B cell (primary cell): ENCODE data around the gene SLU7. TPM values are rescaled to one million over a fixed set of nuclear protein-coding genes. Genes with fewer than 3 reads are reported as not detected.

Experiments used
- ATAC-seq: fragments of 200-7000 bp; cut with Tn5 transposase; one replicate; pipeline ENCODE4 v1.10.0; 2021; ENCODE audit warnings: low read depth, mild to moderate bottlenecking, moderate number of reproducible peaks, moderate library complexity
- CTCF ChIA-PET: fragments of 350-600 bp; sonication (Branson Sonifier 250); formaldehyde crosslinking; loops from one replicate; lab custom pipeline; 2021; ENCODE audit warnings: antibody characterized with exemption, inconsistent platforms; lab: Charles Lee
- POLR2A ChIA-PET: fragments of 350-600 bp; sonication (Branson Sonifier 250); formaldehyde crosslinking; loops from one replicate; lab custom pipeline; 2021; ENCODE audit warnings: antibody characterized with exemption; lab: Charles Lee
- DNase-seq: peaks from one replicate; pipeline ENCODE4 v3.0.0; 2013
- H2AFZ ChIP-seq: 2 replicates; pipeline ENCODE4 v1.6.1; 2012; ENCODE audit warnings: mild to moderate bottlenecking, low read depth, low read length; ENCODE audit not compliant: insufficient read depth, poor library complexity, severe bottlenecking
- H3K27ac ChIP-seq, 2 donors: 1 replicate in 1 of 2; 2 replicates in 1 of 2; pipeline ENCODE4 v1.5.1; 2012 to 2013; ENCODE audit warnings: low read length in 2 of 2, mild to moderate bottlenecking in 2 of 2, moderate library complexity in 1 of 2
- H3K27me3 ChIP-seq, 4 experiments: fragments of 200-600 bp in 1 of 4; sonication (generic) in 1 of 4; replicated peaks in 1 of 4; 1 replicate in 2 of 4; 2 replicates in 2 of 4; pipeline versions ENCODE4 v1.6.1 to v1.7.0; 2013 to 2016; ENCODE audit warnings: low read length in 3 of 4, mild to moderate bottlenecking in 2 of 4, mixed read lengths in 1 of 4, moderate library complexity in 1 of 4; ENCODE audit not compliant: insufficient read depth in 4 of 4, control insufficient read depth in 3 of 4; ENCODE audit errors: control extremely low read depth in 1 of 4
- H3K36me3 ChIP-seq, 2 experiments: replicated peaks in 1 of 2; 1 replicate in 1 of 2; 2 replicates in 1 of 2; pipeline versions ENCODE4 v1.6.1 to v1.7.1; 2013; ENCODE audit warnings: low read length in 1 of 2; ENCODE audit not compliant: insufficient read depth in 2 of 2, control insufficient read depth in 1 of 2; ENCODE audit errors: control extremely low read depth in 1 of 2, extremely low read depth in 1 of 2
- H3K4me1 ChIP-seq, 2 donors: fragments of 200-600 bp in 1 of 2; sonication (generic) in 1 of 2; 1 replicate in 1 of 2; 2 replicates in 1 of 2; pipeline versions ENCODE4 v1.5.1 to v1.6.1; 2013 to 2017; ENCODE audit warnings: low read length in 2 of 2; ENCODE audit not compliant: control insufficient read depth in 2 of 2, insufficient read depth in 2 of 2
- H3K4me2 ChIP-seq: replicated peaks from 2 replicates; pipeline ENCODE3; 2012; ENCODE audit warnings: mild to moderate bottlenecking, low read depth, low read length; ENCODE audit not compliant: poor library complexity, severe bottlenecking
- H3K4me3 ChIP-seq, 5 experiments: fragments of 200-600 bp in 1 of 5; sonication (generic) in 1 of 5; 1 replicate in 3 of 5; 2 replicates in 2 of 5; pipeline versions ENCODE4 v1.5.1 to v1.7.0; 2011 to 2016; ENCODE audit warnings: low read length in 4 of 5, mild to moderate bottlenecking in 4 of 5, low read depth in 2 of 5, control low read depth in 1 of 5, moderate library complexity in 1 of 5; ENCODE audit not compliant: insufficient read depth in 1 of 5; ENCODE audit errors: control extremely low read depth in 1 of 5, extremely low read depth in 1 of 5
- H3K79me2 ChIP-seq: fragments of 200-600 bp; sonication (generic); one replicate; pipeline ENCODE4 v1.6.0; 2016; ENCODE audit warnings: low read length; ENCODE audit not compliant: control insufficient read depth, insufficient read depth
- H3K9ac ChIP-seq: fragments of 200-600 bp; sonication (generic); 2 replicates; pipeline ENCODE4 v1.6.1; 2017; ENCODE audit warnings: mild to moderate bottlenecking, low read length, moderate library complexity
- H3K9me3 ChIP-seq, 3 donors: one replicate each; pipeline versions ENCODE4 v1.6.1 to v1.7.1; 2013; ENCODE audit warnings: low read length in 2 of 3; ENCODE audit not compliant: control insufficient read depth in 2 of 3, insufficient read depth in 1 of 3; ENCODE audit errors: control extremely low read depth in 1 of 3
- H4K20me1 ChIP-seq: 2 replicates; pipeline ENCODE4 v1.6.0; 2012; ENCODE audit warnings: mild to moderate bottlenecking, low read length; ENCODE audit not compliant: insufficient read depth, control insufficient read depth, poor library complexity, severe bottlenecking
- H3K27ac Mint-ChIP-seq: one replicate; pipeline ENCODE4 v1.8.0; 2021; ENCODE audit warnings: mixed read lengths
- H3K27me3 Mint-ChIP-seq: one replicate; pipeline ENCODE4 v1.8.0; 2021; ENCODE audit warnings: mixed read lengths
- H3K4me1 Mint-ChIP-seq: one replicate; pipeline ENCODE4 v1.8.0; 2021; ENCODE audit warnings: mixed read lengths
- H3K4me3 Mint-ChIP-seq: one replicate; pipeline ENCODE4 v1.8.0; 2021; ENCODE audit warnings: mixed read lengths
- H3K9me3 Mint-ChIP-seq: one replicate; pipeline ENCODE4 v1.8.0; 2022; ENCODE audit warnings: mixed read lengths; ENCODE audit not compliant: insufficient read depth
- EZH2 ChIP-seq: IDR thresholded peaks from 2 replicates; pipeline ENCODE4 v1.6.1; 2012; ENCODE audit warnings: borderline replicate concordance, low read depth, mild to moderate bottlenecking, moderate library complexity, low read length; ENCODE audit not compliant: insufficient read depth, poor library complexity, severe bottlenecking
- WGBS: methylation state at CpG from one replicate; pipeline ENCODE4 v1.1.5; 2013; ENCODE audit warnings: missing lambda C conversion rate; ENCODE audit not compliant: insufficient coverage; 5-methylcytosine and 5-hydroxymethylcytosine counted together
- intact Hi-C: fragments of 100-400 bp; cut with micrococcal nuclease; formaldehyde crosslinking; loops from one replicate; pipeline ENCODE4 v1.10.0; 2022
- polyA plus RNA-seq: library from polyadenylated mRNA; depleted of rRNA; stranded (reverse); fragments of >200 nt; gene quantifications from 2 replicates; pipeline ENCODE4 v1.2.3, GENCODE V29; 2012
- total RNA-seq, 2 donors: library from RNA; stranded (reverse); fragments of 120-200 nt in 1 of 2; gene quantifications; 1 replicate in 1 of 2; 2 replicates in 1 of 2; pipeline versions ENCODE4 v1.2.3 to v1.2.4, GENCODE V29; 2013 to 2022
- TF ChIP-seq, protein P1 (sequence below): fragments of 200-600 bp; IDR thresholded peaks from one replicate; pipeline ENCODE4 v1.8.0; 2022; ENCODE audit warnings: antibody characterized with exemption, mild to moderate bottlenecking

SLU7 gene
- total and polyA plus RNA-seq, 2 donors (not counting 1 experiment from before 2014, with no cell fraction given): 30.8 to 68.3 TPM

DNA sequence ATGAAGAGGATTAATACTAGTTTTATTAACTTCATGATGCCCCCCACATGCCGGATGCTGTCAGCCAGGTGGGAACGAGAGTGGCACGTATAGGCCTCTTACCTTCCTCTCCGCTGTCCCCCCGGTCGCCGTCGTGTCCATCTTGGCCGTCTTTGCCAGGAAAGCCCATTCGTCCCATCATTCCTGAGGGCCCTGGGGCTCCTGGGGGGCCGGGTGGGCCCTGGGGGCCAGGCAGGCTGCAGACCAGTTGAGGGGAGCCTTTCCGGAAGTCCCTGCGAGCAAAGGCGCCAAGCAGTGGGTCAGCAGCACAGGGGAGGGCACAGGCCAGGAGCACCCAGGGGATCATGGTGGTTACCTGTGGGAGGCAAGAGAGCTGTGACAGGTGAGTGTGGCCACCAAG lies 64.2 kb downstream of the SLU7 start:
- H3K4me1 Mint-ChIP-seq: no peaks in the 10 kb centered on the region

DNA sequence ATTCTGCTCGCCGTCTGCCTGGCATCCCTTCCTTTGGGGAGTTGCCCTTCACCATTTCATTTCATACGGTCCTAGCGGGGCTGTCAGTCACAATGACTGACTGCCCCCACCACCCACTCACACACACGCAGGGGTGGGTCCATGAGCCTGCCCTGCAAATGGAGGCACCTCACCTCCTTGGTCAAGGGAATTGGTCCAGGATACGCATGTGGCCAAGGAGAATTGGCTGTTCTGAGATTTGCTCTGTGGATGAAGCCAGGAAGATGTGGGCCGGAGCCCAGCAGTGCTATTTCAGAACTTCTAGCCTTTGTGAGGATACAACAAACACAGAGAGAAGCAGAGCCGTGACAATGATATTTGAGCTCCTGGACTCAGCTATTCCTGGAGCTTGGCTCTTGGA lies 65.5 kb downstream of the SLU7 start:
- Histone ChIP-seq H3K9ac (no peak overlapping the region), H2AFZ (no peak overlapping the region), H3K4me2 (no peak overlapping the region), H3K36me3 (no peaks in the 10 kb centered on the region), H3K4me1 (no peaks in the 10 kb centered on the region), H3K9me3 (no peaks in the 10 kb centered on the region), H3K4me3 (no peak overlapping the region), H3K27me3 (no peaks in the 10 kb centered on the region), H4K20me1 (no peaks in the 10 kb centered on the region), H3K27ac (no peak overlapping the region), H3K79me2 (no peaks in the 10 kb centered on the region)
- no peaks in the 10 kb centered on the region for H3K4me1 Mint-ChIP-seq
- CTCF ChIA-PET: interaction anchor here (0.8 to 0.9 kb wide), 2 partner anchors 8 to 9 kb away, joined by 3 read pairs; no protein-coding TSS in a partner anchor
- H3K4me3 Mint-ChIP-seq: no peak overlapping the region
- H3K27ac Mint-ChIP-seq: no peak overlapping the region
- peaks cover 9% of the 10 kb centered on the region for H3K27me3 Mint-ChIP-seq
- intact Hi-C loops: no loop called here
- POLR2A ChIA-PET: no interaction called here
- ATAC-seq (no peak), DNase-seq (no peak)
- no peaks in the 10 kb centered on the region for H3K9me3 Mint-ChIP-seq
- 97% methylated on average over 5 of the region's 8 CpGs for WGBS
- TF ChIP-seq EZH2: no peak
- TF ChIP-seq, protein P1, sequence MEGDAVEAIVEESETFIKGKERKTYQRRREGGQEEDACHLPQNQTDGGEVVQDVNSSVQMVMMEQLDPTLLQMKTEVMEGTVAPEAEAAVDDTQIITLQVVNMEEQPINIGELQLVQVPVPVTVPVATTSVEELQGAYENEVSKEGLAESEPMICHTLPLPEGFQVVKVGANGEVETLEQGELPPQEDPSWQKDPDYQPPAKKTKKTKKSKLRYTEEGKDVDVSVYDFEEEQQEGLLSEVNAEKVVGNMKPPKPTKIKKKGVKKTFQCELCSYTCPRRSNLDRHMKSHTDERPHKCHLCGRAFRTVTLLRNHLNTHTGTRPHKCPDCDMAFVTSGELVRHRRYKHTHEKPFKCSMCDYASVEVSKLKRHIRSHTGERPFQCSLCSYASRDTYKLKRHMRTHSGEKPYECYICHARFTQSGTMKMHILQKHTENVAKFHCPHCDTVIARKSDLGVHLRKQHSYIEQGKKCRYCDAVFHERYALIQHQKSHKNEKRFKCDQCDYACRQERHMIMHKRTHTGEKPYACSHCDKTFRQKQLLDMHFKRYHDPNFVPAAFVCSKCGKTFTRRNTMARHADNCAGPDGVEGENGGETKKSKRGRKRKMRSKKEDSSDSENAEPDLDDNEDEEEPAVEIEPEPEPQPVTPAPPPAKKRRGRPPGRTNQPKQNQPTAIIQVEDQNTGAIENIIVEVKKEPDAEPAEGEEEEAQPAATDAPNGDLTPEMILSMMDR: no peak

More for the DNA sequence above, 64.2 kb downstream of the SLU7 start:
- Histone ChIP-seq H3K4me1 (no peaks in the 10 kb centered on the region), H3K79me2 (no peaks in the 10 kb centered on the region), H3K9me3 (no peaks in the 10 kb centered on the region), H3K27me3 (no peaks in the 10 kb centered on the region), H3K4me2 (no peak overlapping the region), H3K27ac (no peak overlapping the region), H4K20me1 (no peaks in the 10 kb centered on the region), H3K36me3 (no peaks in the 10 kb centered on the region), H3K4me3 (no peak overlapping the region), H3K9ac (no peak overlapping the region), H2AFZ (no peak overlapping the region)
- no peaks in the 10 kb centered on the region for H3K9me3 Mint-ChIP-seq
- ChIA-PET CTCF (no interaction called here), POLR2A (no interaction called here)
- H3K27me3 Mint-ChIP-seq: peaks cover 9% of the 10 kb centered on the region
- no peak overlapping the region for H3K27ac Mint-ChIP-seq
- TF ChIP-seq, protein P1: no peak
- no peak for TF ChIP-seq EZH2
- no peak for DNase-seq
- no peak for ATAC-seq
- intact Hi-C loops: no loop called here
- WGBS: 94% methylated on average over 13 of the region's 14 CpGs
- no peak overlapping the region for H3K4me3 Mint-ChIP-seq
